GM10847 (cell line): ENCODE data around the gene LRAT.

Experiments
- POLR2A ChIP-seq: IDR thresholded peaks from 2 replicates; pipeline ENCODE4 v1.6.1; 2011; ENCODE audit not compliant: insufficient read length; ENCODE audit errors: extremely low read depth

Gene LRAT

GRCh38 chr4:154743683-154744340, at the start of gene LRAT:
Gene LRAT, plus strand, starts transcription at chr4:154744000. Its CDS starts 327 bp downstream, at chr4:154744327.
- TF ChIP-seq POLR2A: no peak

- no peak for TF ChIP-seq POLR2A
Measured at GRCh38 chr4:154707877-154708276, 35.9 kb upstream of the LRAT start.

DNA sequence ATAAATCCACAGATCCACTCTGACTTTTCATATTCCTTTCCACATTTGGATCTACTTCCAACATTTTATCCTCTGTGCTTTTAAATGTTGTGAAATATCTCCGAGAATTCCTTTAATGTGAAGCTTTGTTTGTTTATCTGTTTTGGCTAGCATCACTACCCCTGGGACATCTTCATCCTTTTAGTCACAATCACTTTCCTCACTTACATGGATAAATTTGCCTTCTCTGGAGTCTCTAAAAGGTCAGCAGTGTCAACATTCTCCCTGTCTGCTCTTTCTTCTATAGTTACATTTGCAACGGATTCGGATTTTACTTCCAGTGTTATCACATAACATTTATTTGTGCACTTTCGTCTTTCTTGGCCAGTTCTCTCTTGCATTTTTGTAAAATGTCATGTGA, 34.2 kb upstream of the LRAT start:
- no peak for TF ChIP-seq POLR2A

GRCh38 chr4:154711522-154711921, 32.3 kb upstream of the LRAT start:
- no peak for TF ChIP-seq POLR2A

- no peak for TF ChIP-seq POLR2A
Measured at GRCh38 chr4:154714339-154715040, 29.3 kb upstream of the LRAT start.

DNA sequence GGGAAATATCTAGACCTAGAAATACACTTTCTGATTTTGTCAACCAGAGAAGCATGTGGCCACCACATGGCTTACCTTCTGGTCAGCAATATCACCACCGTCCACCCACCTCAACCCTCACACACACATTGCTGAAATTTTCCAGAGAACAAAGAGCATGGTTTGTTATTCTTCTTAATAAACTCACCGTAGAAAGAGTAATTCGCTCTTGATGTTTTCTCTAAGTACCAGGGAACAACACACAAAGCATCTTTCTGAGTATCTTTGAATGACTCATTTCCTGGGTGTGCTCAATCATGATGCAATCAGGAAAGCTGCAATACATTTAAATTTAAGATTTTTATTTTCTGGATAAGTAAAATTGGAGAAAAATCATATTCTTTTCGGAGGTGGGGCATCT, 24.7 kb upstream of the LRAT start:
- TF ChIP-seq POLR2A: no peak

GRCh38 chr4:154720123-154720522, 23.7 kb upstream of the LRAT start:
- no peak for TF ChIP-seq POLR2A

- no peak for TF ChIP-seq POLR2A
Measured at GRCh38 chr4:154720618-154721267, 23.1 kb upstream of the LRAT start.

DNA sequence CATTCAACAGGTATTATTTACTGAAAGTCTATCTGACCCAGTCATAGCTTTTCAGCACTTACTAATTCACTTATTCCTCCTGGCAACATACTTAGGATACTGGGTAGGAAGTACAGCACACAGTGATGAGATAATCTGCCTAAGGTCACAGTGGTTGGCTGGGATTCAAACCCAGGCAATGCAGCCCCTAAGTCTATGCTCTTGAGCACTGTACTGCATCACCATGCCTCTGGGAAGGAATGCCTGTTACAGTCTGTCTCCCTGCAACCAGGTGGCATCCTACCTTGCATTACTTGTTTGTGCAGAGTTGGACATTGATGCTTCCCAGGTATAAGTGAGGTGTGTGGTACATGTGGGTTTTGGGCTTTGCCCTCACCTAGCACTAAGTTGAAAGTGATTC, 21.5 kb upstream of the LRAT start:
- TF ChIP-seq POLR2A: no peak

DNA sequence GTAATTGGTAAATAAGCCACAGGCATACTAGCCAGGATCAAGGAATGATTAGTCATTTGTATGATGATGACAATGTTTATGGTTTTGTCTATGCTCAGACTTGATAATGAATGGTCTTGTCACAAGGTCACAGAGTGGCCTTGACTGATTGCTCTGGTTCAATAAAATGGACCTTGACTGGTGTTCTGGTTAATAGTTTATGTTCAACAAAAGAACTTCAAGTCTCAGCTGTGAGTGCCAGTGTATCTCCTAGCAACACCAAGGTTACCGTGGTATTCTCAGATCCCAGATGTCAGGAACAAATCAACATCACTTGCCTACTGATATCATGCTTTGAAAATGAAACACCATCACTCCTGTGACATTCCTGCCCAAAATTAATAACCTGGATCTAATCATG, 16.3 kb upstream of the LRAT start:
- no peak for TF ChIP-seq POLR2A

DNA sequence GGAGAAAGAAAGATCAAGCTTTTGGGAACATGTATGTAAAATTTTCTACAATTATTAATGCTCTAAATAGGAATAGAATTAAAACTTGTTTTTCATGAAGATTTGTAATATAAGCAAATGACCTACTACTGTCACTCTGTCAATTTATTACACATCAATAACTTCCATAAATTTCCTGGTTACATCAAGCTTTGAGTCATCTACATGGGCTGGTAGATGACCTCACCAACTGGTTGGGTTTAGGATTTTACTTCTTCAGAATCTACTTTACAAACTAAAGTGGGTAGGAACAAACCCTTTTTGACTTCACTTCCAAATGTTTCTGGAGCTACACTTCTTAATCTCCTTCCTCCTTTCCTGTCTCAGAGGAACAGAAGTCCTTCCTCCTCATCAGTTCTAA, 12.0 kb upstream of the LRAT start:
- no peak for TF ChIP-seq POLR2A

DNA sequence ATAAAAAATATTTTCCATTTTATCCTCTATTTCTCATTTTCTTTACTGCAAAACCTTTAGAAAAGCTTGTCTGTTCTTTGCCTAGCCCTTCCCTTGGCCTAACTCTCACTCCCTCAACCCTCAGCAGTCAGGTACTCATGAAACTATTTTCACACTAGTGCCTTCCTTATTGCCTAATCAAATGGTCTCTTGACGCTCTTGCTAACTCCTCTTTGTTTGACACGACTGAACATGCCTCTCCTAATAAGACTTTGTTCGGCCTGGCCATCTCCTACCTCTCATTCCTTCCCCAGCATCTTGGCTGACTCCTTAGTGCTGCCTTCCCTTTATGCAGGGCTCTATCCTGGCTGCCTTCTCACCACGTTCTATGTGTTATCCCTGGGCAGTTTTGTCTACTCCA, 11.1 kb upstream of the LRAT start:
- TF ChIP-seq POLR2A: no peak

DNA sequence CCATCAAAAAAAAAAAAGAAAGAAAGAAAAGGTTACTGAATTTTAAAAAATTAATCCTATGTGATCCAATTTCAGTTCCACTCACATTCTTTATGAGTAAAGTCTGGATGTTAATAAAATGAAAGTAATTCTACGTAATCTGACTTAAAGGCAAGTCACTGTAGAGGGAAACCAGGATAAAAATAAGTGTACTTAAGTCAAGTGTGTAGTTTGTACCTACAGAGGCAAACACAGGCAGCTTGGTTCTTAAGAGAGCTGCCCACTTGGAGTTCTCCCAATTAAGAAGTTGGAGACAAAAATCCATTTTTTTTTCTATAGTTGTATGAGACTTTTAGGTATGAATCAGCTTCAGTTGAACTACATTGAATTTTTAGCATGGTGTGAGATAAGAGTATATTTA, 7.0 kb upstream of the LRAT start:
- TF ChIP-seq POLR2A: no peak

DNA sequence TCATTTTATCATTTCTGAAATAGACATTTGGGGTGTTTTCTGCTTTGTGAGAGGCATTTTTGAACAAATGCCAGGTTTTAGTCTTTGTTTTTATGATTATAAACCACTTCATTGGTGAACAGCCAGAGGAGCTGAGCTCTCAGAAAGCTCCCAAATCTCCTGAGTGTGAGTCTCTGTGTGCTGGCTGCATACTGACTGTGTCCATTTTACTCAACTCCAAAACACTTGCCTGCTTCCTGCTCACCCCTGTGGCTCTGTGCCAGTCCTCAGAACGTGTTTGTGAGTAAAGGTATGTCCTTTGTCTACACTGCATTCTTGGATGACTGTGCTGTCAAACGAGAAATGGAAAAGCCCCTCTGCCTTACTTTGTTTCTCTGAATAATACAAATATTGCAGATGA, 5.4 kb upstream of the LRAT start:
- no peak for TF ChIP-seq POLR2A

GRCh38 chr4:154739111-154739510, 4.7 kb upstream of the LRAT start:
- TF ChIP-seq POLR2A: no peak

GRCh38 chr4:154740462-154740861, 3.3 kb upstream of the LRAT start:
- no peak for TF ChIP-seq POLR2A

DNA sequence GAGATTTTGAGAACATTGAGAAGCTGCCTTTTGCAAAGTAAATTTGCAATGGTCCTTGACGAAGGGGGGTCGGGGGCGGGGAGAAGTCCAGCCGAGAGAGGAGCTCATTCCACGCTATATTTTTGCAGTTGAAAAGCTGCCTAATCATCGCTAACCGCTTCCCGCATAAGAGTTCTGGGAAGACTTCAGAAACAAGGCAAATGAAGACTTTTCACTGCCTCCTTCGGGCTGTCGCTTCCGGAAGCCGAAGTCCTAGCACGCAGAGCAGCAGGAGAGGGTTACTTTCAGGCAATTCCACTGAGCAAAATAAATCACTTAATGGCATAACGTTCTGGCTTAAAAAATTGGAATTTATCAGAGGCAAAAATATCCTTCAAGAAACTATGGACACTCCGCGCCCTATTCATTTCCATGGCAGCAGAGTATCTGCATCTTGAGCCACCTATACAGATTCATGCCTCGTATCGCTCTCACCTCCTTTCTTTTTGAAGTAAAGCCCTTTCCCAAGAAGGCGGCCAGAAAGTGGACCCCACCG, 2.6 kb upstream of the LRAT start:
- TF ChIP-seq POLR2A: no peak
